HG02970 (cell line): Measurements from ENCODE around the gene TPTE.
"Not testable (repeated sequence)": the region's sequence is repeated elsewhere in the genome, so short reads cannot be mapped to it uniquely, and the experiment has no call there.

Source experiments
- ATAC-seq: cut with Tn5 transposase; IDR thresholded peaks from one replicate; pipeline ENCODE4 v1.9.1; 2021; ENCODE audit warnings: mild to moderate bottlenecking, moderate library complexity, moderate number of reproducible peaks; ENCODE audit not compliant: unreplicated experiment, low FRiP score

Gene TPTE

DNA sequence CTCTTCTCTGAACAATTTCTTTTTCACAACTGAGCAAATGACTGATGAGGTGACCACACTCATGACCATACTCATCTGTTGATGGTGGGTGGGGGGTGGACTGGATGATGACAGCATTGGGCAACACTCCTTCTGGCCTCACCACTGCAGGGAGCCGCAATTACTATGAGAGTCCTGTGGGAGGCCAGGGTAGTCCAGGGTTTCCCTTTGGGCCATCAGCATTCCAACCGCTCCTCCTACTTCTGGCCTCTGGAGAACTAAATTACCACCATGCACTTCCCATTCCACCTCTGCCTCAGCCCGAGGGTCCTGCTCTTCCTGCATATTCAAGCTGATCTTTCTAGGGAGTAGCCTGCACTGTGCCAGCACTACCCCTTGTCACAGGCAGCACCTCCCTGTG is 94.7 kb downstream of the TPTE start:
- not testable (repeated sequence) for ATAC-seq

DNA sequence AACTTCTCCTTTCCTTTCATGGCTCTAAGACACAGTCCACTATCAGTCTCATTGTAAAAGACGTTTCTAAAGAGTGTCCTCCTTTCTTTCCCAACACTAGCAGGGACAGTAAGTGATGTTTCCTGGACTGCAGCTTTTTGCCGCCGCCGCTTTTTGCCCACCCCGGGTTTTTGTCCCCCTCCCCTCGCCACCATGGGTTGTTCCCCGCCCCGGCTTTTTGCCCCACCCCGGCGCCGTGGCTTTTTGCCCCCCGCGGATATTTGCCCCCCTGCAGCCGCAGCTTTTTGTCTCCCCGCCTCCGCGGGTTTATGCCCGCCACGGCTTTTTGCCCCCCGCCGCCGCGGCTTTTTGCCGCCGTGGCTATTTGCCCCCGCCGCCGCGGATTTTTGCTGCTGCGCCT is 95.2 kb downstream of the TPTE start:
- no peak for ATAC-seq

DNA sequence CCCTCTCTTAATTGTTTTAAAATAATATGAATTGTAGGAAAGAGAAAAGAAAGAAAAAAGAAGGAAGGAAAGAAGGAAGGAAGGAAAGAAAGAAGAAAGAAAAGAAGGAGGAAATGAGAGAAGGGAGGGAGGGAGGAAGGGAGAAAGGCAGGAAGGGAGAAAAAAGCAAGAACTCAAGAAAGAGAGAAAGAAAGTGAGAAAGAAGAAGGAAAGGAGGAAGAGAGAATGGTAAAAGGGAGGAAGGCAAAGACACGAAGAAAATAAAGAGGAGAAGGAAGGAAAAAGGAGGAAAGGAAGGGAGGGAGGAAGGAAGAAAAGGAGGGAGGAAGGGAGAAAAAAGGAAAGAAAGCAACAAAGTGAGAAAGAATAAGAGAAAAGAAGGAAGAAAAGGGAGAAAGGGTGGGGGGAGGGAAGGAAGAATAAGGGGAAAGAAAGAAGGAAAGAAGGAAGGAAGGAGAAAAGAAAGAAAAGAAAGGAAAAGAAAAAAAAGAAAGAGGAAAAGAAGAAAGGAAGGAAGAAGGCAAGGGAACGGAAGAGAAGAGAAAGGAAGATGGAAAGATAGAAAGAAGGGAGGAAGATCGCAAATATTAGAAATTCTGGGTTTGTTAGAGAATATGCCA is 95.9 kb downstream of the TPTE start:
- ATAC-seq = not testable (repeated sequence)

DNA sequence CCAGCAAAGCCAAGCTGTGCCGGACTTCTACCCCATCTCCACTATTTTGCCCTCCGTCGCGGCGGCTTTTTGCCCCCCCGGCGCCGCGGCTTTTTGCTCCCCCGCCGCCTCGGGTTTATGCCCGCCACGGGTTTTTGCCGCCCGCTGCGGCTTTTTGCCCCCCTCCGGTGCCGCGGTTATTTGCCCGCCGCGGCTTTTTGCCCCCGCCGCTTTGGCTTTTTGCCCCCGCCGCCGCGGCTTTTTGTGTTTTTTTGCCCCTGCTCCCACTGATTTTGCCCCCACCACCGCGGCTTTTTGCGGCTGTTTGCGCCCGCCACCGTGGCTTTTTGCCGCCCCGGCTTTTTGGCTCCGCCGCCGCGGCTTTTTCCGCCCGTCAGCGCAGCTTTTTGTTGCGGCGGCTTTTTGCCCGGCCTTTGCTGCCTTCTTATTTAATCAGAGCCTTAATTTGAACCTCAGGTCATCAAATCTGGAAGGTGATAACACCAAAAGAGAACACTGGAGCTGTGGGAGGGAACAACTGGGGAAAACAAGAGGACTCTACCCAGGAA is 106.0 kb downstream of the TPTE start:
- ATAC-seq = no peak

DNA sequence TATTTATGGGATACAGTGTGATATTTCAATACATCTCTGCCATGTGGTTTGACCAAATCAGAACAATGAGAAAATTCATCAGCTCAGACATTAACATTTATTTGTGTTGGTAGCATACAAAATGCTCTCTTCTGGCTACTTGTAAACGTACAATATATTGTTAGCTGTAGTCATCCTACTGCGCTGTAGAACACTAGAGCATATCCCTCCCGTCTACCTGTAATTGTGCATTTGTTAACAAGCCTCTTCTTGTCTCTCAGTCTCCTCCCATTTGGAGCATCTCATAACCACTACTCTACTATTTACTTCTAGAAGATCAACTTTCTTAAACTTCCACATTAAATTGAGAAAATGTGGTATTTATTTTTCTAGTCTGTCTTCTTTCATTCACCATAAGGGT is 107.9 kb downstream of the TPTE start:
- not testable (repeated sequence) for ATAC-seq

DNA sequence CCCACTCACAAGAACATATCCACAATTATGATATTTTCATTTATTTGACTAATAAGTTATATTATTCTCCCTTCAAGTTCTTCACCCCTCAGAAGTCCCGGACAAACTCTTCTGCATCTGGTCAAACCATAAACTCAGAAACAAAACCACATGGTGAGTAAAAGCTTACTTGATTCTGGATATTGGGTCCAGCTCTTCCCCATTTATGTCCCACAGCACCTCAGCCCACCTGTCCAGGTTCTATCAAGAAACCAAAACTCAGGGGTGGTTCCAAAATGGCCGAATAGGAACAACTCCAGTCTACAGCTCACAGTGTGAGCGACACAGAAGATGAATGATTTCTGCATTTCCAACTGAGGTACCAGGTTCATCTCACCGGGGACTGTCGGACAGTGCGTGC is 109.4 kb downstream of the TPTE start:
- ATAC-seq = not testable (repeated sequence)

DNA sequence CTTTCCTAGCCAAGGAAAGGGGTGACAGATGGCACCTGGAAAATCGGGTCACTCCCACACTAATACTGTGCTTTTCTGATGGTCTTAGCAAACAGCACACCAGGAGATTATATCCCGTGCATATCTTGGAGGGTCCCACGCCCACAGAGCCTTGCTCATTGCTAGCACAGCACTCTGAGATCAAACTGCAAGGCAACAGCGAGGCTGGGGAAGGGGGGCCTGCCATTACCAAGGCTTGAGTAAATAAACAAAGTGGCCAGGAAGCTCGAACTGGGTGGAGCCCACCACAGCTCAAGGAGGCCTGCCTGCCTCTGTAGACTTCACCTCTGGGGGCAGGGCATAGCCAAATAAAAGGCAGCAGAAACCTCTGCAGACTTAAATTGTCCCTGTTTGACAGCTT is 109.9 kb downstream of the TPTE start:
- ATAC-seq = not testable (repeated sequence)

DNA sequence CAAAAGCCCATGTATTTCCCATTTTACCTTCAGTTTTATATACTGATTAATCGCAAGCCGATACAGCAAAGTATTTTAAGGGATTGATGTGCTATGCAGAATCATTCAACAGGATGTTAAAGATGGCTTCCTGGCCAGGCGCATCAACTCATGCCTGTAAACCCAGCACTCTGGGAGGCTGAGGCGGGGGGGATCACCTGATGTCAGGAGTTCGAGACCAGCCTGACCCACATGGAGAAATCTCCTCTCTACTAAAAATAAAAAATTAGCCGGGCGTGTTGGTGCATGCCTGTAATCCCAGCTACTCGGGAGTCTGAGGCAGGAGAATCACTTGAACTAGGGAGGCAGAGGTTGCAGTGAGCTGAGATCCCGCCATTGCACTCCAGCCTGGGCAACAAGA is 116.8 kb downstream of the TPTE start:
- ATAC-seq = not testable (repeated sequence)

DNA sequence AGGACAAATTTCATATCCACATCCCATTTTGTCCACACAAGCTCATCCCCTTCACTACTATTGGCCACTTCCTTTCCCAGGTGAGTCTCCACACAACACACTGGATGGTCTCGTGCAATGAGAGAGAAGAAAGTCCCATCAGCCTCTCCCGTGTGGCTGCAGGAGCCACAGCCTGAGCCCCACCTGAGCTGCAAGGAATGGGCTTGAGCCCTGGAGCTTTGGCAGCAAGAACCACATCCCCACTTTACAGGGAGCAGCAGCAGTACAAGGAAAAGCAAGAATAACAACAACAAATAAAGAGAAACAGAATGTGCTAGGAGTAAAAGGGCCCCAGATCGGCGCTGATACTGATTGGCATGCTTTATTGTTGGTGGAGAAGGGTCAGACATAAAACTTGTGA is 117.7 kb downstream of the TPTE start:
- no peak for ATAC-seq

DNA sequence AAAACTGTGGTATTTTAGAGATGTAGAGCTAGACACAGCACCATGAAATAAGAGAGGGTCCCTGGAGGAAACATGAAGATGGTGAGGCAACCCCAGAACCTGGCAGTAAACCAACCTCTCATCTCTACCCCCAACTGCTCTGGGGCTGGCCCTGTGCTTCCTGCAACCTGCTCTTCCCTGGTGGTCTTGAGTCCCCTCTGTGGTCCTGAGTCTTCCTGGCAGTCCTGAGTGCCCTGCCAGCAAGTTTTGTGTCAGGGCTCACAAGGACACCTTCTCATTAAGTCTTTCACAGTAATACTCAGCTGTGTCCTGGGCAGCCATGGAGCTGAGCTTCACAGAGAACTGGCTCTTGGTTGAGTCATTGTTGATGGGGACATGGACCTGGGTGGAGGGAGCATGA is 118.4 kb downstream of the TPTE start:
- not testable (repeated sequence) for ATAC-seq

DNA sequence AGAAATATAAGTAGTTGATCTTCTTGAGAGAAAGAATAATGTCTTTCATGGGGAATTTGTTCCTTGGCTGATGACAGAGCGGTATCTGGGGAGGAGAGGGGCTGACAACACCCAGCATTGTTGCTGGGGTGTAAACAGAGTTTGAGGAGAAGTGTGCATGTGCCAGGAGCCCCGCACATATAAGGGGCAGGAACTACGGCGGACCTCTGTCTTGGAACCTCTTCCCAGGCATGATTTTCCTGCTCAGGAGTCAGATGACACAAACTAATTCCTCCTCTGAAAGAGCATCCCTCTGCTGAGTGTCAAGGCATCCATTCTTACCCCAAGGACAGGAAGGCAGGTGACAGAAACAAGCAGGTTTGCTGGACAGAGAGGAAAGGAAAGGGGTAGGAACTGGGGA is 119.1 kb downstream of the TPTE start:
- no peak for ATAC-seq

DNA sequence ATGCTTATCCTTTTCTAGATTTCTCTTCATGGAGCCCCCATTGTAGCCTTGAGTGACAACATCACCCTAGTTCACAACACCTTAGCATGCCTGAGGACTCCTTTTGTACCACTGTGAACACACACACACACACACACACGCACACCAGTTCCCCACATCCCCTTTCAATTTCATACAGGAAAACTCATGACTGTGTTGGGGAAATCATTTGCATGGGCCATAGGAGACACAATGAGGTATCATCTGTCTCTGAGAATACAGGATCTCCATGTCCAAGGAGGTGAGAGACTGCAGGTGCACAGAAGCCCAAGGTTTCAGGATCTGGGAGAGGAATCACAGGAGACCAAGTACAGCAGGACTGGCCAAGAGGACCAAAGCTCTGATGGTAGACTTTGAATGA is 119.7 kb downstream of the TPTE start:
- ATAC-seq = no peak

DNA sequence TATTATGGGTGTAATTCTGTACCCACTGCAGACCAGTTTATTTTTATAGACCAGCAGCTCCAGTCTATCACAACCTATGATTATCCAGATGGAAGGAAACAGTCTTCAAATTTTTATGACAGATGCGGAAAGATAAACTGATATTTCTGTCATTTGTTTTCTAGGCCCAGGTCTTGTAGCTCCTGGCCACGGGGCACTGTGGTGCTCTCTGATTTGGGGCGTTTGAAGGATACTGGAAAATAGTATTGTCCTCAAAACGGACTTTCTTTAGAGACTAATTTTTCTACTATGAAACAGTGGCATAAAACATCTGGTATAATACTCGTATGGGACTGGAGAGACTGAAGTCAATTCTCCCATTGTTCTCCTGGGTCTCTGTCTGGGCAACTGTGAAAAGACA is 124.3 kb downstream of the TPTE start:
- ATAC-seq = not testable (repeated sequence)

DNA sequence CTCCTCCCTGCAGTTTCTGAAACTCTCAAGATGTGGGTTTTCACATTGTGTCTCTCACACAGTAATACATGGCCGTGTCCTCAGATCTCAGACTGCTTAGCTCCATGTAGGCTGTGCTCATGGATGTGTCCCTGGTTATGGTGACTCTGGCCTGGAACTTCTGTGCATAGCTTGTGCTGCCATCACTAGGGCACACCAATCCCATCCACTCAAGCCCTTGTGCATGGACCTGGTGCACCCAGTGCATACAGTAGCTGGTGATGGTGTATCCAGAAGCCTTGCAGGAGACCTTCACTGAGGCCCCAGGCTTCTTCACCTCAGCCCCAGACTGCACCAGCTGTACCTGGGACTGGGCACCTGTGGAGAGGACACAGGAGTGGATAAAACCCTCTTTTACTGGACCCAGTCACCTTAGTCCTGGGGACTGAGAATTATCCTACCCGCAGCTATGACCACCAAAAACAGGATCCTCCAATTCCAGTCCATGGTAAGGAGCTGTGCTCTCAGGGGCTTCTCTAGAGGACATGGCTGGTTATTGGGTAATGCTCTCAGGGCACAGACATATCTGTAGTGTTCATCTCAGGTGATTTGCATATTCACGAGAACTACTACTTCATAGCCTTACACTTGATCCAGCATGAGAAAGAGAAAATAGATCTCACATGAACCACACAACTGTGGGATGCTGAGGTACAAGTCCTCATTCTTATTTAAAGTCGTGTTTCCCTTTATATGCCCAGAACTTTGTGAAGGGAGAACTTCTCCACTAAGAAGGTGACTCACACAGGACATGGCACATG is 128.2 kb downstream of the TPTE start:
- ATAC-seq = not testable (repeated sequence)

DNA sequence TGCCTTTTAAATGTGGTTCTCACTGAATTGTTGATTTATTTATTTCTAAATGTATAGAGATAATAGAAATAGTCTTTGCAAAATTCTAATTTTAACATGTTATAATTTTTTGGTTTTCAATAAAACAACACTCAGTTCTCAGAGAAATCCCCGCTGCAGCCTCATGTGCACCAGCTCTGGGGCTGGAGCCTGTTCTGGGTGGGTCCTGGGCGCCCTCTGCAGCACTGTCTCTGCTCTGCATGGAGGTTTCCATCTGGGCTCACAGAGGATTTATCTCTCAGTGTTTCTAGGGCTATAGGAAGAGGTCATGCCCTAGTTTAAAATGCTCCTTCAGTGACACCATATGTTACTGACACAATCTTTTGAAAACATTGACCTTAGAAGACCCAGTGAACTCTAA is 128.9 kb downstream of the TPTE start:
- not testable (repeated sequence) for ATAC-seq
